ENCODE results near the gene CUL9.
A peak's percentile ranks its signal among the peaks of the same experiment; 100 is the strongest.

Gene CUL9

GRCh38 chr6:43268782-43269272 lies 86.8 kb downstream of the CUL9 start:
- Histone ChIP-seq H3K9ac (no peak overlapping the region), H3K4me3 (no peak overlapping the region; the same call in 1 of the 2 replicates), H3K27me3 (peaks cover 36% of the 10 kb centered on the region), H3K4me2 (peak overlapping the region; percentile 83), H3K36me3 (no peaks in the 10 kb centered on the region), H3K9me3 (no peaks in the 10 kb centered on the region), H3K27ac (no peak overlapping the region), H3K4me1 (peaks cover 30% of the 10 kb centered on the region), H4K20me1 (no peaks in the 10 kb centered on the region; the same call in 1 of the 2 replicates)
- no peak for TF ChIP-seq Cebpa-rat (IDR thresholded peaks at IDR 0.05)

- Histone ChIP-seq H4K20me1 (no peaks in the 10 kb centered on the region; the same call in 1 of the 2 replicates), H3K9ac (no peak overlapping the region), H3K4me3 (peak overlapping the region; percentile 54), H3K4me1 (peaks cover 30% of the 10 kb centered on the region), H3K27ac (no peak overlapping the region), H3K27me3 (peaks cover 42% of the 10 kb centered on the region), H3K9me3 (no peaks in the 10 kb centered on the region), H3K36me3 (no peaks in the 10 kb centered on the region), H3K4me2 (peak overlapping the region; percentile 83)
- no peak for TF ChIP-seq Cebpa-rat (IDR thresholded peaks at IDR 0.05)
Measured at GRCh38 chr6:43269273-43270007, 87.4 kb downstream of the CUL9 start.

GRCh38 chr6:43271103-43271815 lies 89.3 kb downstream of the CUL9 start:
- H3K4me2 ChIP-seq, result peak overlapping the region; percentile 83
- H3K4me1 ChIP-seq, result peaks cover 38% of the 10 kb centered on the region
- peaks cover 1% of the 10 kb centered on the region; the same call in 1 of the 2 replicates for H4K20me1 ChIP-seq
- no peak for TF ChIP-seq Cebpa-rat (IDR thresholded peaks at IDR 0.05)
- H3K27ac ChIP-seq, result no peak overlapping the region
- no peak overlapping the region for H3K9ac ChIP-seq
- H3K36me3 ChIP-seq, result no peaks in the 10 kb centered on the region
- H3K4me3 ChIP-seq, result no peak overlapping the region
- peaks cover 60% of the 10 kb centered on the region for H3K27me3 ChIP-seq
- no peaks in the 10 kb centered on the region for H3K9me3 ChIP-seq

- H3K27me3 ChIP-seq, result peaks cover 67% of the 10 kb centered on the region
- peaks cover 43% of the 10 kb centered on the region for H3K4me1 ChIP-seq
Measured at GRCh38 chr6:43271944-43272343, 89.9 kb downstream of the CUL9 start.

GRCh38 chr6:43273707-43274106 lies 91.7 kb downstream of the CUL9 start:
- Histone ChIP-seq H3K9me3 (no peaks in the 10 kb centered on the region), H3K4me1 (peaks cover 43% of the 10 kb centered on the region), H3K27me3 (peaks cover 74% of the 10 kb centered on the region), H3K27ac (no peak overlapping the region), H3K36me3 (no peaks in the 10 kb centered on the region), H3K9ac (no peak overlapping the region), H3K4me3 (no peak overlapping the region), H4K20me1 (peaks cover 6% of the 10 kb centered on the region; the same call in 1 of the 2 replicates), H3K4me2 (no peak overlapping the region)
- TF ChIP-seq Cebpa-rat (IDR thresholded peaks at IDR 0.05), result no peak

More at GRCh38 chr6:43271944-43272343, 89.9 kb downstream of the CUL9 start:
- no peak overlapping the region for H3K27ac ChIP-seq
- no peak for TF ChIP-seq Cebpa-rat (IDR thresholded peaks at IDR 0.05)
- H3K4me3 ChIP-seq, result no peak overlapping the region
- H3K36me3 ChIP-seq, result no peaks in the 10 kb centered on the region
- no peak overlapping the region for H3K9ac ChIP-seq
- H3K4me2 ChIP-seq, result 0 out of 2 replicates have a peak overlapping the region, but pooled peaks have one; percentile 83
- no peaks in the 10 kb centered on the region for H3K9me3 ChIP-seq
- H4K20me1 ChIP-seq, result peaks cover 6% of the 10 kb centered on the region; the same call in 1 of the 2 replicates

Measured in BLaER1 (cell line).